ENCODE data around the gene OS9.

Gene OS9

DNA sequence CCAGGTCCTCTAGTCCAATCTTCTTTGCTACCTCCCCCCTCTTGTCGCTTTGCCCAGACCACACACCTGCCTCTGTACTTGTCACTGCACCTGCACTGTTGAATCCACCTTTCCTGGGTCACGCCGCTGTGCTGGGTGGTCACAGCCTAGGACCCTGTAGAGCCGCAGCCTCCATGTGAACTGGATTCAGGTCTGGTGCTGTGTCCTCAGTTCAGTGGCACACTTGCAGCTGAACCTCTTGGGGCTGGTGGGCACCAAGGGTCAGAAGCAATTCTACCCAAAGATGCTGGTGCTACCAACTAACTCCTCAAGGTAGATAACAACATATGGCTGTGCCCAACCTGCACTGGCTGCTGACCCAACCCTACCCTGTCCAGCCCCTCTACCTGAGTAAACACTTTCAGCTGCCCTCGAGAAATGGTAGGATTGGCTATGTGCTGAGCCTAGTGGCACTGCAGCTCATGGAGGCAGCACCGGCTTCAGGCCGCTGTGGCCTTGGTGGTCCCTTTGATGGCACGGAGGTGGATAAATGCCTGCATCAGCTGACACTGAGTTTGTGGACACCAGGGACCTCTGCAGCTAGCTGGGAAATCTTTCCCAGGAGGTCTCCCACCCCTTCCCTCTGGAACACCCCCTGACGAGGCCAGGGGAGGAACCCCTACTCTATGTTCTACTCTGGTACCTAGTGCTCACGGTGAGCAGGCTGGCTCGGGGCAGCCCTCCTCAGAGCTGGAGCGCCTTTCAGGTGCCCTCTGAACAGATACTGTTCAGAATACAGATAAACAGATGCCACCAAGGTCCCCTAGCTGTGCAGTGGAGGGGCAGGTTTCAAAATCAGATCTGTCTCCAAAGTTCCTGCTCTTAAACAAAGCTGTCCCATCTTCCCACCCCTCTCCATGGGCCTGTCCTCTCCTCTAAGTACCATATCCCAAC is 30.3 kb downstream of the OS9 start:
- DNase-seq = no peak

DNA sequence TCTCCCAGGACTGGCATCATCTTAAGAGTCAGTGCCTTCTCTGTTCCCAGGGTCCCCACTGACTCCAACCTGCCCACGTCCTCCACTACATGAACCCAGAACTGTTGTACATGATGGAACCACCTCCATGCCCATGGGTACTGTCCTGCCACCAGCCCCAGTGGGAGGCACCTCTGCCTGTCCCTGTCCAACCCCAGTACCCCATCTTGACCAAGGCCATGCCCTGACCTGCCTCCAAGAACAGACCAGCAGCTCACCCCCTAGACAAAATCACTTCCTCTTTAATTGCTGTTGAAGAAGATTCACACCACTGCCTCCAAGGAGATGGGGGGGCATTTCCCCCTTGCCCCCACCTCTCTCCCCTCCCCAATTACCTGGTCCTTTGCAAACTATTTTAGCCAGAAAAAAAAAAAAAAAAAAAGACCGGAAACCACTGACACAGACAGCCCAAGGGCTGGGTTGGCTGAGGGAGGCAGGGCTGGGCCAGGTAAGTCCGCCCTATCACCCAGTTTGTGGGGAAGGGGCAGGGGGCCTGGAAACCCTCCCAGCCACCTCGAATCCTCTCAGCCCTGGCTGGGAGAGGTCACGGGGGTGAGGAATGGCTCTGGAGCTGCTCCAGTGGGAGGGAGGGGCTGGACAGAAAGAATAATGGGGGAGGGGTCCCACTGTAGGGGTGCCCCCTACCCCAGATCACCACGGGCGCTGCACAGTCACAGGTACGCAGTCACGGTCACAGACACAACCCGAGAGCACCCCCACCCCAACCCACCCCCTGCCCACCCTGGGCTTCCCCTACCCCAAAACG is 31.2 kb downstream of the OS9 start:
- no peak for DNase-seq

- no peak for DNase-seq
Observed at GRCh38 chr12:57725851-57726150, 31.9 kb downstream of the OS9 start.

GRCh38 chr12:57726151-57726883 is 32.4 kb downstream of the OS9 start:
- DNase-seq = no peak

GRCh38 chr12:57726884-57727757 is 33.2 kb downstream of the OS9 start:
- DNase-seq = no peak

- no peak for DNase-seq
Observed at GRCh38 chr12:57727758-57728395, 33.9 kb downstream of the OS9 start.

DNA sequence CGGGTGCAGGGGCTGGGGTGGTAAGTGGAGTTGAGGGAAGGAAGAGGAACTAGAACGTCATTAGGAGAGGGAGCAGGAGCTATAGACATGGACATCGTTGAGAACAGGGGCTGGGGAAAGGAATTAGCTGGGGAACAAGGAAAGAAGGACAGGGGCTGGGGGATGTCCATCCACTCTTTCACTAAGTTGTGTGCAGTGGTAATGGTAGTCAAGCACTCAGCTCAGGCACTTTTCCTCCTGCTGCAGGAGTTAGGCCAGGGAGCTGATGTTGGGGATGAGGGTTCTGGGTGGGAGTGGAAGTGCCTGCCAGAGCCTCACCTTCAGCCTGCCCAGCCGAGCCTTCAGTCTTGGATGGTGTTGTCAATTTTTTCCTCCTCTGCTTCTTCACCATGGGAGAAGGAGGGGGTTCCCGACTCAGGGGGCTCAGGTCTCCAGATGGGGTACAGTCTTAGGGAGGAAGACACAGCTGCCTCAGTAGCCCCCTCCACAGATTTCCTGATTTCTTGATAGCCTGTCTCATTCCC is 35.5 kb downstream of the OS9 start:
- no peak for DNase-seq

- no peak for DNase-seq
Observed at GRCh38 chr12:57730336-57731067, 36.6 kb downstream of the OS9 start.

GRCh38 chr12:57731411-57732080 is 37.6 kb downstream of the OS9 start:
- DNase-seq = no peak

DNA sequence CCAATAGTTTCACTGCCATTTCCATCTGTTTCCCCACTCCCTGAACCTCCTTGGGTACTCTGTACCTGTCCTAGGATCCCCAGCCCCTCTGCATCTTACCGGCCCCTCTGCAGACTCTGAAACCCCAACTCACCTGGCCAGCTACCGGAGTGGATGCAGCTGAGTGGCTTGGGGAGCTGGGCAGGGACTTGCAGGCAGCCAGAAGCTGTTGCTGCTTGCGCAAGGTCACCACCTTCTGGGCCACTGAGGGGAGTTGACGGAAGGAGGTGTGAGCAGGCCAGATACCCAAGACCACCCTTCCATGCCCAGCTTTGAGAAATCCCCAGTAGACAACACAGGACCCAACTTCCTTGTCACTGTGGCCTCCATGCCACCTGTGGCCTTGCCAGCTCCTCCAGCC is 38.3 kb downstream of the OS9 start:
- no peak for DNase-seq

- DNase-seq = no peak
Observed at GRCh38 chr12:57732726-57733593, 39.0 kb downstream of the OS9 start.

DNA sequence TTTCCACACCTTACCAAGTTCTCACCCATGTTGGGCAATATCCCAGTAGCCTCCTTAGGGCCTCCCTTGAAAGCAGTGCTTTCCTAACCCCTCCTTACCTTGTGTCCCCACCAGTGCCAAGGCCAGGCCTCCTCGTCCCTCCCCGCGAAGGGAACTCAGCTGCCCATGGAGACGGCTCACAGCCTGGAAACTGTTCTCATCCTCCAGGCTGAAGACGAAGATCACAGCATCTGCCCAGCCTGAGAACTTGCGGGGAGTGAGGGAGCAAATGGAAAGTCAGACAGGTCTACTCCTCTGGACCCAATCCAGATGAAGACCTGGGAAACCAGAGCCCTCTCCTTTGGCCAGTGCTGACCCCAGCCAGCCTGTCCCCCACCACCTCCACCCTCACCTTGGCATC is 40.0 kb downstream of the OS9 start:
- no peak for DNase-seq

GRCh38 chr12:57734591-57734990 is 40.7 kb downstream of the OS9 start:
- no peak for DNase-seq

DNA sequence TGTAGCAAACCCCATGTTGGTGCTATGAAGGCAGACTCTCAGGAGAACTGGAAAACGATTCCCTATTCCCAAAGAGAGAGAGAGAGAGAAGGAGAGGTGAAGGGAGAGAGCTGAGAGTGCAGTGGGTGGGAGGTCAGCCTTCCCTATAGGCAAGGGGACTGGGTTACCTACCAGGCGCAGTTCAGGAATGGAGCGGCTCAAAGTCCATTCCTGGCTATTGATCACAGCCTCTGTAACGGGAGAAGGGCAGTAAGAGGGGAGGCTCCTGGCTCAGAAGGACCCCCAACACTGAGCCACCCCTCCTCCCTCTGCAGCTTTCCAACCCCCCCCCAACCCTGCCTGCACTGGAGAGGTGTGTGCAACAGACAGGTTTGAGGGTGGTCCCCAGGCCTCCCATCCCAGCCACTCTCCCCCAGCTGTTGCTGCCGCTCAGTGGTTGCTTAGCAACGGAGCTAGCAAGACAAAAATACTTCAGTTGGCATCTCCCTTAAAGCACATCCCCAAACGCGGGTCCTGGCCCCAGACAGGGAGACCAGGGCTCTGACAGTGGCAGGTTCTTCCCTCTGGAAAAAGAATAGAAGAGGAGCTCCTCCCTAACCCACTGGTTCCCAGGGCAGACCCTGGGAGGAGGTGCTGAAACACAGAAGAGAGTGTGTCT is 41.4 kb downstream of the OS9 start:
- DNase-seq = no peak

- DNase-seq = no peak
Observed at GRCh38 chr12:57735952-57736740, 42.2 kb downstream of the OS9 start.

- DNase-seq = no peak
Observed at GRCh38 chr12:57736741-57737466, 43.0 kb downstream of the OS9 start.
